Measurements from ENCODE around the gene NRG3. TPM values are rescaled to one million over a fixed set of nuclear protein-coding genes. Genes with fewer than 3 reads are reported as not detected.

The NRG3 gene
- total RNA-seq, 4 donors from 2014 or later: 0.32 to 1.4 TPM; not detected in 2

- no peak overlapping the region for H3K4me3 ChIP-seq
- no peaks in the 10 kb centered on the region for H3K4me1 ChIP-seq
- TF ChIP-seq POLR2AphosphoS5 (IDR thresholded peaks at IDR 0.05) (no peak), POLR2A (IDR thresholded peaks at IDR 0.05) (no peak), EP300 (IDR thresholded peaks at IDR 0.05; ENCODE audit: low read depth) (no peak), CTCF (IDR thresholded peaks at IDR 0.05) (no peak)
- H3K36me3 ChIP-seq: no peaks in the 10 kb centered on the region
- H3K27me3 ChIP-seq: no peaks in the 10 kb centered on the region
- intact Hi-C loops (cut with DNase I; ENCODE audit: low total_unique reads) (no loop called here), in situ Hi-C loops (cut with MboI; ENCODE audit: low pct_ligation_motif_present in 1 of 4, low pct_unique_long_range_greater_than_20kb in 1 of 4, low sequenced_read_pairs in 3 of 4) (no loop called here)
- no peak overlapping the region for H3K27ac ChIP-seq
- no peaks in the 10 kb centered on the region for H3K9me3 ChIP-seq
- WGBS, 2 donors (ENCODE audit: low coverage in 1 of 2): 76 to 80% methylated on average over 4 of the region's 4 CpGs
- no peak for DNase-seq
These were observed 30.2 kb downstream of the NRG3 start for GRCh38 chr10:81905161-81905560.

- in situ Hi-C loops (cut with MboI; ENCODE audit: low pct_ligation_motif_present in 1 of 4, low pct_unique_long_range_greater_than_20kb in 1 of 4, low sequenced_read_pairs in 3 of 4): no loop called here
These were observed 34.5 kb downstream of the NRG3 start for GRCh38 chr10:81909453-81909852.

GRCh38 chr10:81911328-81911727 lies 36.3 kb downstream of the NRG3 start:
- in situ Hi-C loops (cut with MboI; ENCODE audit: low pct_ligation_motif_present in 1 of 4, low pct_unique_long_range_greater_than_20kb in 1 of 4, low sequenced_read_pairs in 3 of 4) (no loop called here), intact Hi-C loops (cut with DNase I; ENCODE audit: low total_unique reads) (no loop called here)
- WGBS, 2 donors (ENCODE audit: low coverage in 1 of 2): 81 to 83% methylated on average over 2 to 3 of the region's 3 CpGs
- H3K4me3 ChIP-seq: no peak overlapping the region
- no peak overlapping the region for H3K27ac ChIP-seq
- H3K27me3 ChIP-seq: no peaks in the 10 kb centered on the region
- no peaks in the 10 kb centered on the region for H3K9me3 ChIP-seq
- H3K36me3 ChIP-seq: no peaks in the 10 kb centered on the region
- TF ChIP-seq POLR2AphosphoS5 (IDR thresholded peaks at IDR 0.05): no peak
- no peak for TF ChIP-seq EP300 (IDR thresholded peaks at IDR 0.05; ENCODE audit: low read depth)
- no peak for TF ChIP-seq CTCF (IDR thresholded peaks at IDR 0.05)
- no peak for TF ChIP-seq POLR2A (IDR thresholded peaks at IDR 0.05)
- DNase-seq: no peak
- no peaks in the 10 kb centered on the region for H3K4me1 ChIP-seq

More at GRCh38 chr10:81909453-81909852, 34.5 kb downstream of the NRG3 start:
- intact Hi-C loops (cut with DNase I; ENCODE audit: low total_unique reads): no loop called here
- Histone ChIP-seq H3K4me3 (no peak overlapping the region), H3K27me3 (no peaks in the 10 kb centered on the region), H3K36me3 (no peaks in the 10 kb centered on the region), H3K4me1 (no peaks in the 10 kb centered on the region), H3K27ac (no peak overlapping the region), H3K9me3 (no peaks in the 10 kb centered on the region)
- DNase-seq: no peak
- WGBS, 2 donors (ENCODE audit: low coverage in 1 of 2): 89 to 100% methylated on average over 2 of the region's 2 CpGs
- TF ChIP-seq POLR2A (IDR thresholded peaks at IDR 0.05): no peak
- no peak for TF ChIP-seq EP300 (IDR thresholded peaks at IDR 0.05; ENCODE audit: low read depth)
- no peak for TF ChIP-seq POLR2AphosphoS5 (IDR thresholded peaks at IDR 0.05)
- no peak for TF ChIP-seq CTCF (IDR thresholded peaks at IDR 0.05)

GRCh38 chr10:81914736-81915503 lies 39.9 kb downstream of the NRG3 start:
- WGBS, 2 donors (ENCODE audit: low coverage in 1 of 2): 44 to 61% methylated on average over 3 of the region's 3 CpGs
- no peaks in the 10 kb centered on the region for H3K36me3 ChIP-seq
- in situ Hi-C loops (cut with MboI; ENCODE audit: low pct_ligation_motif_present in 1 of 4, low pct_unique_long_range_greater_than_20kb in 1 of 4, low sequenced_read_pairs in 3 of 4): no loop called here

More at GRCh38 chr10:81914736-81915503, 39.9 kb downstream of the NRG3 start:
- H3K9me3 ChIP-seq: no peaks in the 10 kb centered on the region
- TF ChIP-seq POLR2AphosphoS5 (IDR thresholded peaks at IDR 0.05) (no peak), EP300 (IDR thresholded peaks at IDR 0.05; ENCODE audit: low read depth) (no peak), CTCF (IDR thresholded peaks at IDR 0.05) (no peak), POLR2A (IDR thresholded peaks at IDR 0.05) (no peak)
- intact Hi-C loops (cut with DNase I; ENCODE audit: low total_unique reads): no loop called here
- H3K4me1 ChIP-seq: no peaks in the 10 kb centered on the region
- no peak overlapping the region for H3K4me3 ChIP-seq
- no peak overlapping the region for H3K27ac ChIP-seq
- DNase-seq: no peak
- H3K27me3 ChIP-seq: no peaks in the 10 kb centered on the region

Data from transverse colon (tissue), 4 donors.